GM19467 (cell line): ENCODE data around the gene CCNK.

ENCODE experiments used
- ATAC-seq: cut with Tn5 transposase; IDR thresholded peaks from one replicate; pipeline ENCODE4 v1.9.1; 2021; ENCODE audit warnings: mild to moderate bottlenecking, moderate library complexity; ENCODE audit not compliant: unreplicated experiment

Gene CCNK

DNA sequence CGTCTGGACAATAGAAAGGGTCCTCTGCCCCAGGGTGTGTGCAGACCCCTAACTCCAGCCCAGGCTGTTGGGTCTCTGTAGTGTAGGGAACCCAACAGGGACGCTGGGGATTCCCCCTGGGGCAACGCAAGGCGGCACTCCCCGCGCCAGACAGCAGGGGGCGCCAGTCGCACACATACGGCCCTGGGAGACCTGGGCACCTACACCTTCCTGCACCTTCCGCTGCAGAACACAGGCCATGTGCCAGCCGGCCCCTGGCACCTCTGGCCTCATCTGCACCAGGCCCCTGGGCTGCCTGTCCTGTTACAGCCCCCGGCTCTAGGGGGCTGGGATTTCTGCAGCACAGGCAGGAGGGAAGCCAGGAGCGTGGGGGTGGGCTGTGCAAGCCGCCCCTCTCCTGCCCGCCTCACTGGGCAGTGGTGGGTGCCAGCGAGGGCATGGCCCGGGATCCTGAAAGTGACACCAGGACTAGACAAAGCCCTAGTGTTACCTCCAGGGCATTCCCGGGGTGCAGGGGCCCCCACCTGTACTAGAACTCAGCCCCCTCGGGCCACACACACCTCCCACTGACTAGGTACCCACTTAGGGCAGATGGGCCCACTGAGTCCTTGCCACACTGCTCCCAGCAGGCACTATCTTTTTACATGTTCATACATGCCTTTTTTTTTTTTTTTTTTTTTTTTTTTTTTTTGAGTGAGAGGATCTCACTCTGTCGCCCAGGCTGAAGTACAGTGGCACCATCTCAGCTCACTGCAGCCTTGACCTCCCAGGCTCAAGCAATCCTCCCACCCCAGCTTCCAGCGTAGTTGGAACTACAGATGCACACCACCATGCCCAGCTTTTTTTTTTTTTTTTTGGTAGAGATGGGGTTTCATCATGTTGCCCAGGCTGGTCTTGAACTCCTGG, 37.5 kb downstream of the CCNK start:
- ATAC-seq = peak; percentile 66

DNA sequence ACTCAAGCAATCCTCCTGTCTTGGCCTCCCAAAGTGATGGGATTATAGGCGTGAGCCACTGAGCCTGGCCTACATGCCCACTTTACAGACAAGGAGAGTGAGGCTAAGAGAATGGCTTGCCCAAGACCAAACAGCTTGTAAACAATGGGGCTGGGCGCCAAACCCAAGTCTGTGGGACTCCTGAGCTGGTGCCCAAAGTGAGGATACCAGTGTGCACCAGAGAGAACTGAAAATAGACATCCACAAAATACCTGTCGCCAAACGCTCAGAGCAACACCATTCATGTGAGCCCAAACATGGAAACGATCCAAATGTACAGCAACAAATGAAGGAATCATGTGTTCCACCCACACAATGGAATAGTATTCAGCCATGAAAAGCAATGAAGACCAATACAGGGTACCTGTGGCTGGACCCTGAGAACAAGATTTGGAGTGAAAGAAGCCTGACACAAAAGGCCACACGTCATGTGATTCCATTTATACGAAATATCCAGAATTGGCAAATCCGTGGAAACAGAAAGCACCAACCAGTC, 38.2 kb downstream of the CCNK start:
- no peak for ATAC-seq

DNA sequence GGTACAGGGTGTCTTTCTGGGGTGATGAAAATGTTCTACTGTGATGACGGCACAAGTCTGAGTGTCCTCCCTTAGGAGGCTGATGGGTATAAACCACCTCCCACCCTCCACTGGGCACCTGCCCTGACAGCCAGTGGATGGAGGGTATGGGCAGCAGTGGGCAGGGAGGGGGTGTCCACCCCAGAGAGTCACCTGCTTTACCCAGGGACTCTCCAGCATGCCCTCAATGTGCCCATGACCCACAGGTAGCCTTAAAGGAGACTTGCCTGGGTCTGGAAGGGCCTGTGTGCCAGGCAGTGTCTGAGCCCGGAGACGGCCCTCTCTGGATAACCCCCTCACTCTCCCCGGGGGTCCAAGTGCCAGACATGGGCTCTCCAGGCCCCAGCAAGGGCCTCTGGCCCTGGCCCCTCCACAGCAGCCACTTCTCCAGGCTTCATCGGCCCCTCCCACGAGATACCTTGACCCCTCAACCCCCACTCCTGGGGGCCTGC, 38.8 kb downstream of the CCNK start:
- no peak for ATAC-seq

DNA sequence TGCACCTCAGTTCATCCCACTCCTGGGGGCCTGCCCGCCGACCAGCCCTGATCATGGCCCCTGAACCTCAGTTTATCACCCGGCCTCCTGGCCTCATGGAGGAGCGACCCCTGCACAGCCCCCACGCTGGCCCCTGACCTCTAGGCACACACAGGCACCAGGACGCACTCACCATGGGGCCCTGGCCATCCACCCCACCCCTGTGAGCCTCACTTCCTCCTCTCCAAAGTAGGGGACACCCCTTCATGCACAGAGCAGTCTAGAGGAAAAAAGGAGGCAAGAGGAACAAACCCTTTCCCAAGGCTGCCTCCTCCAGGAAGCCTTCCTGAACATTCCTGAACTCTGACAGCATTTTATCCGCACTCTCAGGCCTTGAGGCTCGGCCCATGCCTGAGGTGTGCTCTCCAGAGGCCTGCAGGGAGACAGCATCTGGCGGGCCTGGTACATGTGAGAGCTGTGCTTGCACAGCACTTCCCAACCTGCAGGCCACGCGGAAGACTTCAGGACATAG, 39.4 kb downstream of the CCNK start:
- no peak for ATAC-seq

DNA sequence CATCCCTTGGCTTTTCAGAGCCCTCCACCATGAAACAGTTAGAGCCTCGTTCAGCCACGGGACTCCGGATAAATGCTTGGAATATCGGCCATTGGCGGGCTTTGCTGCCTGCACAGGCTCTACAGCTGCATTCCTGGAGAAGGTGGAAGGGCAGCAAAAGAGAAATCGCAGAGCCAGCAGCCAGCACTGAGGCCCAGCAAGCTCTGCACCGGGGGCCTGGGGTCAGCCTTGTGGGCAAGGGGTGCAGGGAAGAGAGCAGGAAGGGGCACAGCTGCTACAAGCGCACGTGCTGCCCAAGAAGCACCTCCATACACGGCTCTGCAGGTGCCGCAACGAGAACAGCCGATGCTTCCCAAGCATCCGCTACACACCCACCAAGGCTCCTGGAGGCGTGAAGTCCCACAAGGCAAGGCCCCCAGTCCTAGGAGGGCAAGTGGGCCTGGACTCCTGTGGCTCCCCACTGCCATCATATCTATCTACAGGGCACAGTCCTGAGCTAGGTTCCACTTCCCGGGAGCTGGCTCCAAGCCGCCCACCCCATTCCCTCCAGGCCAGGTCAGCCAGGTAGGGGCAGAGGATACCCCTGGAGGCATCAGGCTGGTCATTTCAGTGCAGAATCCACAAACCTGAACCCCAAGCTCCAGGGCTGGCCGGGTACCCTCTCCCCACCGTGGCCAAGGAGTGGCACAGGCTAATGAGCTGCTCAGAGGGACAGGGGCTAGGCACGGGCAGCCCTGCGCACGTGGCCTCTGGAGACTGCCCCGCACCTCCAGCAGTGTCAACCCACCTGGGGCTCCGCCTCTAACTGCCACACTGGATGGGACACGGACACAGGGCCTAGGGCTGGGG, 40.2 kb downstream of the CCNK start:
- ATAC-seq = no peak

DNA sequence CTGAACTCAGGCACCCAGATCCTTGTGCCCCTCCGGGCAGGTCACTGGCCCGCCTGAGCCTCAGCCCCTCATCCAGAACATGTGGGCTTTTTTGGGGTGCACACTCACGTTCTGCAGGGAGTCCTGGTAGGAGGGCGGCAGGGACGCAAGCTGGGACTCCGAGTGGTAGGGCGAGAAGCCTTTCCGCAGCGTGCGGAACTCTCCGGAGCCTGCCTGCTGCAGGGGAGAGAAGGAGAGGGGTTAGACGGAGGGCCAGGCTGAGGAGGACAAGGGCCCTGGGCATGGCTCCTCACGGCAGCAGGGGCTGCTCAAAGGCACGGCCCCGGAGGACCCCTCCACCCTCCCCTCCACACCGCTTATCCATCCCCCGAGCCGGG, 40.8 kb downstream of the CCNK start:
- ATAC-seq = no peak

DNA sequence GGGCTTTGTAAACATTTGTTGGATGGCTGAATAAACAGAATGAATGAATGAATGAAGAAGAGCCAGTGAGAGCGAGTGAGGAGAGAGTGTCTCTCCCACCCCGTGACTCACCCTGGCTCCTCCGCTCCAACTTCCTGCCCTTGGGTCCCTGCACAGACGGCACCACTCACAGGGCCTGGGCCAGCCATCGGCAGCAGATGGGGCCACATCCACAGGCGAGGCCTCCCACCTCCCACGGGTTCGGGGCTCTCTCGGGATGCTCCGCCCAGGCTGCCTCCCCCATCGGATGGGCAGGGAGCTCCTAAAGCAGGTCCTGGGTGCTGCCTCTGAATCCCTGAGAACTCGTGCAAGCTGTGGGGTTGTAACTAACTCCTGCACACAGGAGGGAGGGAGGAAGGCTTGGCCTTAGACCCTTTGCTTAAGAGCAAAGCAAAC, 41.3 kb downstream of the CCNK start:
- no peak for ATAC-seq

DNA sequence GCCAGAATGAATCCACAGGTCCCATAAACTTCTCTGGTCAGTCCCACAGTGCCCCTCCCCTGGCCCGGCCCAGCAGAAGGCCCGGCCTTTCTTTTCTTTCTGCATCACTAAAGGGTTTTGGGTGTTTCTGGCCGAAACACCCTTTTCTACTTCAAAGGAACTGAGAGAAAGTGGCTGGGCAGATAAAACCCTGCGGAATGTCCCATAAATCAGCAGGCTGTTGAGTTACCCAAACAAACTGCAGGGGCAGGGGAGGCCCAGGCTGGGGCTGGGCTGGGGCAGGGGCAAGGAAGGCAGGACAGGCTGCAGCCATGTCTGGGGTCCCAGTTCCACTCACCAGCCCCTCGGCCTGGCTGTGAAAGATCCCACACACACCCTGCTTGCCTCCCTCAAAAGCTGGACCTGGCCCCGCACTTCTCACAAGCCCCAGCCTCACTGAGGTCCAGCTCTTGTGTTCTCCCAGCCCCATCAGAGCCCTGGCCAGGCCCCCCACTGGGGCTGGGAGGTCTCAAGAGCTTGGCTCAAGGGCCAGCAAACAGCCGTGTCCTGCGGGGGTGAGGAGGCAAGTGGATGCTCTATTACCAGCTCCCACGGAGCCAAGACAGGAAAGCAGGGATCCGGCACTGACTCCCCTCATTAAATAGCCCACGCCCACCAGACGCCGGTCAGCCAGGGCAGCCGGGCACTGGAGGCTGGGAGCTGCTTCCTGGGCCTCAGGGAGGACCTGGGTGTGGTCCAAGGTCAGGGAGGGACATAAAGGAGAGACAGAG, 41.9 kb downstream of the CCNK start:
- ATAC-seq = no peak

DNA sequence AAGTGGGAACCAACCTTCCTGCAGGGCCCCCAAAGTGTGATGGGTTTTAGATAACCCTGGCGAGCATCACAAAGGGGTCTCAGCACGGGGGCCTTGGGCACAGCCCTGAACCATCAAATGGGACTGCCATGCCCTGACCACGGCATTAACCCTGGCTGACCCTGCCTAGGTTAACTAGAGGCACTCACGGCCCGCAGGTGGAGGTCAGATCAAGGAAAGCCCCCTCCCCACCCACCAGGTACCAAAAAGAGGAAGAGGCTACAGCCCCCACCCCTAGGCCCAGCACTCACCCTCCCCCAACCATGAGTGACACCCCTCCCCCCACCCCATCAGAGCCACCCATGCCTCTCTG, 42.5 kb downstream of the CCNK start:
- ATAC-seq = no peak

DNA sequence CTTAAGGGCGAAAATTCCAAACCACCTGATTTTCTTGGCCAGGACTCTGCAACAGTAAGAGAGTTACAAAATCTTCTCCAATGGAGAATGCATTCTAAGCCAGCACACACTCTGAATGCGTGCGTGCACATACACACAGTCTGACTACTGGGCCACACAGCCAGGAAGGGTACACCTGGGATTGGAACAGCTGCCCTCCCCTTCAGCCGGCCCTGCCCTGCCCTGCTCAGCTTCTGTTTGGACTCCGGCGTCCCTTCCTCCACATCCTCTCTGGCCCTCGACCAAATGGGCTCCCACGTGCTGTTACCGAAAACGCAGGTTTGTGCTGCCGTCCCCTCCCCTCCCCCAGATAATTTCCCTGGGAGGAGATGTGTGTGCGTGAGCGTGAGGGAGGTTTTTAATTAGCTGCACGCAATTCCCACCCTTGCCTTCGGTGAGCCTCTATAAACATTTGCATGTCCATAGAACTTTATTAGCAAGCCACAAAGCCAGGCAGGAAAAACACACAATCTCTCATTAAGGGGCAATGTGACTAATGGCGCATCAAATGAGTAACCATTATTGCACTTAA, 43.0 kb downstream of the CCNK start:
- ATAC-seq = no peak

DNA sequence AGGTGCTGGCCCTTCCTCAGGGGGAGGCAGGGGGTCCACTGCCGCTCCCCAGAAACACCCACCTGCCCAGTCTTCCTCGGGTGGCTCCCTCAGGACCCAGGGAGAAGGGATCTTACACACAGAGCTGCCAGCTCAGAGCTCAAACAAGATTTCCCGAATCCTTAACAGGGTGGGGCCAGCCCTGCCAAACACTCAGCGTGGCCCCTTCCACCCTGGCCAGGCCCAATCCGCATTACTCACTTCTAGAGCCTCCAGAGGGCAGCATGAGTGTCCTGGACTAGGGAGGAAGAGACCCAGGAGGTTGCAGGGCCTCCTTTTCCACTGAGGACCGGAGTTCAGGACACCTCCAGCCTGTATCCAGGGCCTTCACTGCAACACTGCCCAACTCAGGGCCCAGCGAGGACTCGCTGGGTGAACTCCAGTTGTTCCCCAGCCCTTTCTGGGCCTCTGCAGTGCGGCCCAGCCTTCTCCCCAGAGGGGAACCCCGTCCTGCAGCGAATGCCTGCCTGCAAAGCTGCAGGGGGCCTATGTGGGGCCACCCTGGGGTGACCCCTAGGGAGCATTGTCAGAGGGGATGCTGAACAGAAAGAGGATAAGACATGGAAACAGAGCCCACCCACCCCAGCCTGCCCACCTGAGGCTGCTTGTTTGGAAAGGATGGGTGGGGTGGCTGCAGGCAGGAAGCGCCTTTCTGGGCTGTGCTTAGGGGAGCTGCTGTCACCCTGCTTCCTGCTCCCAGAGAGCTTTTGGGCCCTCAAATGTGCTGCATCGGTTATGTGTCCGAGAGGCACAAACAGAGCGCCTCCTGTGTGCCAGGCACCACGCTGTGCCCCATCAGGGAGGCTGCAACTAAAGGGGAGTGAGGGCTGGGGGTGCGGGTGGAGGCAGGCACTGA, 43.8 kb downstream of the CCNK start:
- ATAC-seq = no peak

DNA sequence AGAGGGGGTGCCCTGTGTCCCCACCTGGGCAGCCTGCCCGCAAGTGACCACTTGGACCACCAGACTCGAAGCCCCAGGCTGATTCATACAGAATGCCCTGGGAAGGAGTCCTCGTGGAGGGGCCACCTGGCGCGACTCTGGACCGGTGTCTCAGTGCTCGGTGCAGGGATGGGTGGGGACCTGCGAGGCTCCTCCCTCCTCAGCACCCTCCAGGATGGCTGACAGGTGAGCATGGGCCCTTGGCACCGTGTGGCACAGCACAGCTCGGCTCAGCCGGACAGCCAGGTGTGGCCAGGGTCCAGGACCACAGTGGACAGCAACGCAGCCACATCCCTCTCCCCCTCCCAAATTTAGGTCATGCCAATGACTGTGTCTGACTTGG, 44.5 kb downstream of the CCNK start:
- no peak for ATAC-seq

DNA sequence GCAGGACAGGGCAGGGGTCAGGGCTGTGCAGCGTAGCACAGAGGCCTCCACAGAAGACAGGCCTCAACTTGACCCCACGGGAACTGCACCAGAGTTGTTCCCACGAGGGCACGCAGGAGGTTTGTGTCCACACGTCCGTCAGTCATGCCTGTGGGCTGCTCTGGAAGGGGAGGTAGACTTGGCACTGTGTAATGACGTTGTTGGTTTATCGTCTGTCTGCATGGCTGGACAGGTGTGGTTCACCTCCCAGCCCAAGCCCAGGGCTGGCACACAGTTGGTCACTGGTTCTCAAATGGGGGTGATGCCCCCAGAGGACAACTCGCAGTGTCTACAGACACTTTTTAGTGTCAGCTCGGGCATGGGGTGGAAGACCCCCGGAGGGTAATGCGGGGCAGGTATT, 45.8 kb downstream of the CCNK start:
- ATAC-seq = no peak

DNA sequence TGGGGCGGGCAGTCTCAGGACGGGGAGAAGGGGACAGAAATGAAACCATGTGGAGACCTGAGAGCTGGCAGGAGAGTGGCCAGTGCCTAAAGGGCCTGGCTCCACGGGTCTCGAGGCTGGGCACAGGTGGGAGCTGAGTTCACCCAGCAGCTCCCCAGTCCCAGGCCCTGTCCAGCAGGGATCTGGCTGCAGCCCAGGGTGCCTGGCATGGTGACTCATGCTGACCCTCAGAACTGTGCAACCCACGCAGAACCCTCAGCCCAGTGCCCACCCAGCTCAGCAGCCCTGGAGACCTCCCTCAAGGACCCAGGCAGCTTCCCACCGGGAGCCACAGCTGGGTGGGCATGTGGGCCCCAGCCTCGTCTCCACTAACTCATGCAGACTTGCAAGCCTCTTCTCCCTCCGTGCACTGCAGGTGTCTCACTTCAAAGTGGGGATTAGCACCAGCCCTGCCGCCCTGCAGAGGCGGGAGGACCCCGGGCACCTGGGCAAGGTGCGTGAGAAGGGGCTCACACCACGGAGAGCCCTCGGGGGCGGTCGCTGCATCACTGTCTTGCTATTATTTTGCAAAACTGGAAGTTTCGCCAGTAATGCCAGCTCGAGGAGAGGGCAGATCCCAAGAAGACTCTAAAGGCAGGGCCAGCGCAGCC, 46.3 kb downstream of the CCNK start:
- ATAC-seq = no peak

DNA sequence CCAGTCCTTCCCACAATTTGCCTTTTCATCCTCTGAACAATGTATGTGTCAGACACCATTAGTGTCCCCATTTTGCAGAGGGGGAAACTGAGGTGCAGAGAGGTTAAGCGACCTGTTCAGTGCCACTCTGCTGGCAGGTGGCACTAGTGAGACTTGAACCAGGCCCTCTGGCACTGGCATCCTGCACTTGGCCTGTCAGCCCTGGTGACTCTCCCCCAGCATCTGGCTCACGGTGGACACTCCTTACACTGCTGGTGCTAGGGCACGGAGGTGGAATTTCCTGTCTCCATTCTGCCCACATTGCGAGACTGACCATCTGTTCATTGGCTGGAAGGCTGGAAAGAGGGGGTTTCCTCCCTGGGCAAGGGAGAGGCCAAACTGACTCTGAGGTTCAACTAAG, 48.7 kb downstream of the CCNK start:
- no peak for ATAC-seq

DNA sequence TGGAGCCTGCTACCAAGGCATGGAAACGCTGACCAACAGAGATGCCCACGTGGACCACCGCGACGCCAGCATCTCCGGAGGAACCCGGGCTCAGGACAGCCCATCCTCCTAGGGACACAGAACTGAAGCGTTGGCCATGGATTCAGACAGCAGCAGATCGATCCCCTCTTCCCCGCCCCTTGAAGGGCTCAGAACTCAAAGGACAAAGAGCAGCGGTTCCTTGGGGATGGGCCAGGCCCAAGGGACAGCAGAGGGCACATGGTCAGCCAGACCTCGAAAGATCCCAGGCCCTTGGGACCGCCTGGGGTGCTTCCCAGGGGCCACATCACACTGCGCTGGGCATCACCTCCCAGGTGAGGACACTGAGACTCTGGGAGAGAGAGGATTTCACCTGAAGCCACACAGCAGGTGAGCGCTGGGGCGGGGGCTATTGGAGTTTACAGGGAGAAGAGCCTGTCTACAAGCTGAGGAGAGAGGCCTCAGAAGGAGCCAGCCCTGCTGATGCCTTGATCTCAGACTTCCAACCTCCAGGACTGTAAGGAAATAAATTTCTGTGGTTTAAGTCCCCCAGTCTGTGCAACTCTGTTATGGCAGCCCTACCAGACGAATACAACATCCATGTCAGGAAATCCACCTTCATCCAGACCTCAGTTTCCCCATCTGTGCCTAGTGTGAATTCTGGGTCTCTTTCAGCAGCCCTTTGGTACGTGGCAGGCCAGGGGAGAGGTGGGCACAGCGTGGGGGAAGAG, 49.4 kb downstream of the CCNK start:
- no peak for ATAC-seq

DNA sequence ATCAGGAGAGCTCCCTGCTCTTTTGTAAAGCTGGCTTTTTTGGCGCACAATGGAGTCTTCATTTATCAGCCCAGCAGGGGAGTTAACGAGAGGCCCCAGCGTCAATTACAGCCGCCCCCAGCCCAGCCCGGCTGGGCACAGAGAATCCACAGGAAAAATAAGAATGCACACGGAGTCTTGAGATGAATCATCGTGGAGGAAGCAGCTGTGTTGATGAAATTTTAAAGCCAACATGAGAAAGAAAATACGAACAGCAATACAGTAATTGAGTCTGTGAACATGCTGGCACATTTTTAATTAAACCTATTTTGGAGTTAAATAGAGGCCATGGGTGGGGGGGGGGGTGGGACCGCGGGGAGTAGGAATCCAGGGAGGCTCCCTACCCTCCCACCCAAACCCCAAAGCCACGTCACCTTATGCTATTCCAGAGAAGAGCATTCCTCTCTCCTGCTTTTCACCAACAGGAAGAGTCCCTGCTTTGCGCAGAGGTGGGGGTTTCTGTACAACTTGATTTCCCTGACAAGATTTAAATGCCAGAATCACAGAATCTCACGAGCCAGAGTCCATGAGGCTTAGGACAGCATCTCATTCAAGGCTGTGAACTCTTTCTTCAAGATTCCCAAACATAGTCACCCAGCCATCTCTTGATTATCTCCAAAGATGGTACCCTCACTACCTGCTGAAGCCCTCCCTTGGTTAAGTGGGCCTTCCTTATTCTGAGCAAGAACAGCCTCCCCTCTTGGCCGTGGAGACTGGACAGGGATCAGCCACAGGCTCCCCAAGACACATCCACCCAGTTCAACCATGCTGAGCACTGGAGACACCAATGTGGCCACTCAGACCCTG, 50.3 kb downstream of the CCNK start:
- ATAC-seq = no peak
